Measurements from ENCODE around the gene C4orf36. TPM values are rescaled to one million over a fixed set of nuclear protein-coding genes. Genes with fewer than 3 reads are reported as not detected.

Gene C4orf36
- total and polyA plus RNA-seq, 2 experiments from 2014 or later: 1.3 to 2.0 TPM

- Histone ChIP-seq H3K4me1 (ENCODE audit: insufficient read depth) (no peaks in the 10 kb centered on the region), H3K4me2 (no peak overlapping the region), H3K4me3 (no peak overlapping the region), H3K27ac (no peak overlapping the region), H3K27me3 (no peaks in the 10 kb centered on the region), H3K9me3 (ENCODE audit: low read depth) (no peaks in the 10 kb centered on the region), H3K9me2 (replicated peaks; ENCODE audit: insufficient read depth) (no peaks in the 10 kb centered on the region), H4K20me1 (ENCODE audit: insufficient read depth, poor library complexity, severe bottlenecking) (no peaks in the 10 kb centered on the region), H2AFZ (no peak overlapping the region), H3K36me3 (replicated peaks; ENCODE audit: insufficient read depth, low read depth) (no peaks in the 10 kb centered on the region), H3K79me2 (no peaks in the 10 kb centered on the region)
- DNase-seq (ENCODE audit: low spot score): no peak
- WGBS (ENCODE audit: low lambda C conversion rate, missing lambda C conversion rate): 97% methylated on average over 3 of the region's 3 CpGs
- TF ChIP-seq EZH2 (IDR thresholded peaks at IDR 0.05; ENCODE audit: borderline replicate concordance): no peak
- TF ChIP-seq, protein P1, sequence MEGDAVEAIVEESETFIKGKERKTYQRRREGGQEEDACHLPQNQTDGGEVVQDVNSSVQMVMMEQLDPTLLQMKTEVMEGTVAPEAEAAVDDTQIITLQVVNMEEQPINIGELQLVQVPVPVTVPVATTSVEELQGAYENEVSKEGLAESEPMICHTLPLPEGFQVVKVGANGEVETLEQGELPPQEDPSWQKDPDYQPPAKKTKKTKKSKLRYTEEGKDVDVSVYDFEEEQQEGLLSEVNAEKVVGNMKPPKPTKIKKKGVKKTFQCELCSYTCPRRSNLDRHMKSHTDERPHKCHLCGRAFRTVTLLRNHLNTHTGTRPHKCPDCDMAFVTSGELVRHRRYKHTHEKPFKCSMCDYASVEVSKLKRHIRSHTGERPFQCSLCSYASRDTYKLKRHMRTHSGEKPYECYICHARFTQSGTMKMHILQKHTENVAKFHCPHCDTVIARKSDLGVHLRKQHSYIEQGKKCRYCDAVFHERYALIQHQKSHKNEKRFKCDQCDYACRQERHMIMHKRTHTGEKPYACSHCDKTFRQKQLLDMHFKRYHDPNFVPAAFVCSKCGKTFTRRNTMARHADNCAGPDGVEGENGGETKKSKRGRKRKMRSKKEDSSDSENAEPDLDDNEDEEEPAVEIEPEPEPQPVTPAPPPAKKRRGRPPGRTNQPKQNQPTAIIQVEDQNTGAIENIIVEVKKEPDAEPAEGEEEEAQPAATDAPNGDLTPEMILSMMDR (IDR thresholded peaks at IDR 0.05; ENCODE audit: poor library complexity): no peak
- no peak for TF ChIP-seq EZH2phosphoT487 (IDR thresholded peaks at IDR 0.05; ENCODE audit: low read depth, severe bottlenecking, unreplicated experiment)
These were observed 9.6 kb upstream of the C4orf36 start for GRCh38 chr4:86901864-86902263.

DNA sequence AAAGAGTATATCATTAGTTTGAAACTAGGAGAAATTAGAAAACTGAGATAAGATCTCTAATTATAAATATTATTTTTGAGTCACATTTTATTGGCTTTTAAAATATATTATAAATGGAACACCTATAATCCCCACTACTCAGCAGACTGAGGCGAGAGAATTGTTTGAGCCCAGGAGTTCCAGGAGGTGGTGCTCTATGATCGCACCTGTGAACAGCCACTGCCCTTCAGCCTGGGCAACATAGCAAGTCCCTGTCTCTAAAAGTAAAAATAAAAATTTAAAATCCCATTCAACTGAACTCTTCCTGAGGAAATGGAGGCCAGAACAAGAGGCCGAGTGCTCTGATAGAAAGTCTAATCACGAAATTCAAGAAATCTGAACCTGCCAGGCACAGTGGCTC lies 6.3 kb upstream of the C4orf36 start:
- Histone ChIP-seq H3K4me2 (no peak overlapping the region), H3K4me3 (no peak overlapping the region), H3K9me2 (replicated peaks; ENCODE audit: insufficient read depth) (no peaks in the 10 kb centered on the region), H3K9me3 (ENCODE audit: low read depth) (no peaks in the 10 kb centered on the region), H2AFZ (no peak overlapping the region), H3K36me3 (replicated peaks; ENCODE audit: insufficient read depth, low read depth) (no peaks in the 10 kb centered on the region), H3K79me2 (no peaks in the 10 kb centered on the region), H3K4me1 (ENCODE audit: insufficient read depth) (no peaks in the 10 kb centered on the region), H3K27me3 (no peaks in the 10 kb centered on the region), H4K20me1 (ENCODE audit: insufficient read depth, poor library complexity, severe bottlenecking) (no peaks in the 10 kb centered on the region), H3K27ac (no peak overlapping the region)
- TF ChIP-seq EZH2 (IDR thresholded peaks at IDR 0.05; ENCODE audit: borderline replicate concordance) (no peak), EZH2phosphoT487 (IDR thresholded peaks at IDR 0.05; ENCODE audit: low read depth, severe bottlenecking, unreplicated experiment) (no peak)
- TF ChIP-seq, protein P1 (IDR thresholded peaks at IDR 0.05; ENCODE audit: poor library complexity): peak; percentile 46
- peak; percentile 30 for DNase-seq (ENCODE audit: low spot score)
- WGBS (ENCODE audit: low lambda C conversion rate, missing lambda C conversion rate): 91% methylated on average over 4 of the region's 4 CpGs

DNA sequence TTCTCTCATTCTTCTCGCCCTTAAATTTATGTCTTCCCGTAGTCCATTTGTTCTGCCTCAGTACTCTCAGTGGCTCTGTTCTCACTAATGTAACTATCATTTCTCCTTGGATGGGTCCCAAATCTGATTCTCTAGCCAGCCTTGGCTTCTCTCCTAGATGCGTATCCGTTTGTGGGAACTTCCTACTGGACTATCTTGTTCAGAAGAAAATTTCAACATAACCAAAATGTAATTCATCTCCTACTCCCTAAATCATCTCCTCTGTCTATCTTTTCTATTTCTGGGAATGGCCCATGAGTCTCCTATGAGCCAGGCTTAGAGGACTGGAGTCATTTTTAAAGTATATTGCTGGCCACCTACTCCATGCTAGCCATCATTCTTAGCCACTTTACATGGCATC lies 4.4 kb upstream of the C4orf36 start:
- WGBS (ENCODE audit: low lambda C conversion rate, missing lambda C conversion rate): 88% methylated on average over 4 of the region's 4 CpGs
- no peaks in the 10 kb centered on the region for H3K9me3 ChIP-seq (ENCODE audit: low read depth)
- H3K4me2 ChIP-seq: no peak overlapping the region
- no peaks in the 10 kb centered on the region for H3K9me2 ChIP-seq (replicated peaks; ENCODE audit: insufficient read depth)
- H3K36me3 ChIP-seq (replicated peaks; ENCODE audit: insufficient read depth, low read depth): no peaks in the 10 kb centered on the region
- TF ChIP-seq, protein P1 (IDR thresholded peaks at IDR 0.05; ENCODE audit: poor library complexity): no peak
- TF ChIP-seq EZH2 (IDR thresholded peaks at IDR 0.05; ENCODE audit: borderline replicate concordance): no peak
- no peak for TF ChIP-seq EZH2phosphoT487 (IDR thresholded peaks at IDR 0.05; ENCODE audit: low read depth, severe bottlenecking, unreplicated experiment)
- H2AFZ ChIP-seq: no peak overlapping the region
- no peaks in the 10 kb centered on the region for H4K20me1 ChIP-seq (ENCODE audit: insufficient read depth, poor library complexity, severe bottlenecking)
- H3K4me3 ChIP-seq: no peak overlapping the region
- H3K4me1 ChIP-seq (ENCODE audit: insufficient read depth): peaks cover 4% of the 10 kb centered on the region
- H3K27ac ChIP-seq: no peak overlapping the region
- DNase-seq (ENCODE audit: low spot score): no peak
- no peaks in the 10 kb centered on the region for H3K79me2 ChIP-seq
- no peaks in the 10 kb centered on the region for H3K27me3 ChIP-seq

All from hepatocyte (in vitro differentiated cells).